Sciatic nerve (tissue), 2 donors: Measurements from ENCODE around the gene HTATSF1. TPM values are rescaled to one million over a fixed set of nuclear protein-coding genes. Genes with fewer than 3 reads are reported as not detected.

ENCODE experiments used
- ATAC-seq: fragments of 200-7000 bp; cut with Tn5 transposase; one replicate; pipeline ENCODE4 v1.9.1; 2020; ENCODE audit warnings: mild to moderate bottlenecking, moderate library complexity
- DNase-seq: peaks from one replicate; pipeline ENCODE4 v3.0.0-alpha.2; 2020; ENCODE audit warnings: low spot score
- intact Hi-C: fragments of 100-400 bp; cut with DNase I; formaldehyde crosslinking; loops from one replicate; pipeline ENCODE4 v1.14.2; 2022
- total RNA-seq: library from RNA; stranded (reverse); fragmentation: NEBNext Ultra II Directional; extraction: Animal tissue kit (Norgen Biotek cat#: 25700); gene quantifications from one replicate; pipeline ENCODE4 v1.2.1, GENCODE V29; 2021
- donor health status: DM: no; HTN: no; CAD: no.
- donor health status: DM: no; HTN: no; CAD: no.

HTATSF1 gene
- total RNA-seq, 1 donor from 2014 or later, result 35.2 TPM

DNA sequence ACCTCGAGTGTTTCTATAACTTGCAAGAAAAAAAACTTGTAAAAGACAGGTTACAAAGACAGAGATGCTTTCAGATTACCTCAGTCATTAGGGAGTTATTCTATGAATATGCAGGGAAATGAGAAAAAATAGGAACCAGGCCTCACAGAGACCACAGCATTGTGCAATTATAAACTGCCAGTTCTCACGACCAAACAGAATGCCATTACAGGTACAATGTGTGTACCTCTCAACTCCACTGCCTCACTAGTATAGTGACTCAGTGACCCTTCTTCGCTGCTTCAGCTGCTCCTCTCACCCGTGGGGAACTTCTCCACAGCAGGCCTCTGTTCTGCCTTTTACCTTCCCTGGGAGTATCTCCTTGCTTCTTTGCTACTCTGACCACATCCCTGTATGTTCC is 2.3 kb upstream of the HTATSF1 start:
- DNase-seq, result no peak
- intact Hi-C loops, result no loop called here
- ATAC-seq, result no peak

DNA sequence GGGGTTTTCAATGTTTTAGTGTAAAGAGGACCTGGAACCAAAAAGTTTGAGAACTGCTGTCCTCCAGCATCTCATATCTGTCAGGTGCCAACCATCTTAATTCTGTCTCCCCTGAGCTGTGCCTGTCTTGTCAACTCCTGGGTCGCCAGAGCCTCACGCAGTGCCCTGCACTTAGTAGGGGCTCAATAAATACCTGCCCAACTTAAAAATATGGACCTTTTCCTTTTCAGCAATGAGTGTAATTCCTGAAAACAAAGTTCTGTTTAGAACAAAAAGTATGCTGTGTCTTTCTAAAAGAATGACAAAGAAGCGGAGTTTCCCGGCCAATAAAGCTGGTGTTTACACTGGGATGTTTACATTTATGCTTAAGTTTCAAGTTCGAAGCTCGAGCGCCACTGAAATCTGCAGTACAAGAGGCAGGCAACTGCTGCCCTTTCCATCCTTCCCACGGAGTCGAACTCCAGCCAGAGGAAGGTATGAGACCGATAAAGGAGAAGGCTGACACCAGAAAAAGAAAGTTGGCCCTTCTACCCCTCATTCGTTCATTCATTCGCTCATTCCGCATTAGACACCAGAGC is 1.1 kb upstream of the HTATSF1 start:
- intact Hi-C loops, result no loop called here
- ATAC-seq (no peak), DNase-seq (no peak)

GRCh38 chrX:136496764-136497555 is 432 bp upstream of the HTATSF1 start:
- peak; percentile 92 for ATAC-seq
- peak; percentile 89 for DNase-seq
- intact Hi-C loops, result no loop called here

- intact Hi-C loops, result no loop called here
- DNase-seq (no peak), ATAC-seq (no peak)
Observed at GRCh38 chrX:136519069-136519468, 21.7 kb downstream of the HTATSF1 start.

GRCh38 chrX:136523770-136524169 is 26.4 kb downstream of the HTATSF1 start:
- no peak for ATAC-seq
- no peak for DNase-seq

DNA sequence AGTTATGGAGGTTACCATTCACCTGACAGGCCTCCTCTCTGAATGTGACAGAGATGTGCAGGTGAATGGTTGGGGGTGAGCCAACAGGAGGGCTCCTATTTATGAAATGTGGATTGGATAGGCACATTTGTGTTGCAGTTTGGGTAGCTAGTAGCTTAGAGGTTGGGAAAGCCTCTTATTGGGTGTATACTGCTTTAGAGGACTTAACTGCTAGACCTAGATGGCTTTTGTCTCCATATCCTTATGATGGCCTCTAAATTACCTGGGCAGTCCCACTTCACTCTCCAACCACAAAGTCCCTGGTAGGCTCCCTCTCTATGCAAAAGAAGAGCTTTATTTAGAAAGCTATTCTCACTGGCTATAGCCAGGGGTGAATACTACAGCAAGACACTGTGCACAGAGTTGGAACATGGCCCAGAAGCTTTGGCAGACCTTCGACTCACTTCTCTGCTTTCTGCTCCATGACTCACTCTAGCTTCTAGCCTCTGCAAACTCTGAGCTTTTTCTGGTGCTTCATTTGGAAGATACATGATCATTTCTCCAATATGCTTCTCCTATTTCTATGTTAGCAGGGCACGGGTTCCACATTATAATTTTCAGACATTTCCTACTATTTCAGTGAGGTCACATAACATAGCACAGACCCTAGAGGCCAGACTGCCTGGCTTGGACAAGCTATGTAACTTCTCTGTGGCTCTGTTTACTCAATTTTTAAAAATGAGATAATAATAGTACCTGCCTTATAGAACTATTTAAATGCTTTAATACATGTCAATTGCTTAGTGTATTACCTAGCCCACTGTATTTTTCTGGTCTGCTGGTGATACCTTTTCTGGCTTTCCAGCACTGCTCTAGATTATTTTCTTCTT is 28.6 kb downstream of the HTATSF1 start:
- ATAC-seq (peak; percentile 90), DNase-seq (peak; percentile 70)
- intact Hi-C loops, result no loop called here

More at GRCh38 chrX:136523770-136524169, 26.4 kb downstream of the HTATSF1 start:
- intact Hi-C loops, result no loop called here

- intact Hi-C loops, result no loop called here
- DNase-seq (no peak), ATAC-seq (no peak)
Observed at GRCh38 chrX:136528645-136529315, 31.4 kb downstream of the HTATSF1 start.

DNA sequence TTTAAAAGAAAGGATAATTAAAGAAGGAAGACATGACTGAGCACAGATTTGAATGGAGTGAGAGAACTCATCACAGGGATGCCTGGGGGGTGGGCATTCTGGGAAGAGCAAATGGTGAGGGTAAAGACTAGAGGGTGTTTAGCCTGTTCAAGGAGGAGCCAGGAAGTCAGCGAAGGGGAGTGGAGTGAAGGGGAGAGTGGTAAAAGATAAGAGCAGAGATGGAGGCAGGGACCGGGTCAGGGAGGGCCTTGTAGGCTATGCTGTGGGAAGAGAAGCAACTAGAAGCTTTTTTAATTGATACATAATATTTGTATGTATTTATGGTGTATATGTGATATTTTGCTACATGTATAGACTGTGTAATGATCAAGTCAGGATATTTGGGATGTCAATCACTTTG is 32.4 kb downstream of the HTATSF1 start:
- DNase-seq (no peak), ATAC-seq (no peak)
- intact Hi-C loops, result no loop called here

DNA sequence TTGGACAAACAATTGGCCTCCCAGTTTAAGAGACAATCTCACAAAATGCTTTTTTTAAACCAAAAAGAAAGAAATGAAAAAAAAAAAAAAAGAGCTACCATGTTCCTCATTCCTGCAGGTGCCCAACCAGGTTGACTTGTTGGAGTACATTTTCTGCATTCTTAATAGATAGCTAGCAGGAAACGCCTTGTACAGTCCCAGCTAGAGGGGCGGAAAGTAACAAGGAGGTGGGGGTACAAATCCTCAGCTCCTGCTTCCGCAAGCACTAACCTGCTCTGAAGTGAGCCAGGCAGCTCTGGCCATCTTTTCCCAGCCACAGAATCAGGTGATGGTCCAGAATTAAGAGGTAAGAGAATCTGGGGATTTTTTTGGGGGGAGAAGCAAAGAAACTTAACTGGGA is 34.6 kb downstream of the HTATSF1 start, which contains the start of gene VGLL1:
Gene VGLL1 (plus strand): TSS at position 265 of the 400 bp plus-strand sequence. CDS start 3,806 bp downstream, outside the sequence.
- DNase-seq (no peak), ATAC-seq (no peak)
- intact Hi-C loops, result no loop called here

DNA sequence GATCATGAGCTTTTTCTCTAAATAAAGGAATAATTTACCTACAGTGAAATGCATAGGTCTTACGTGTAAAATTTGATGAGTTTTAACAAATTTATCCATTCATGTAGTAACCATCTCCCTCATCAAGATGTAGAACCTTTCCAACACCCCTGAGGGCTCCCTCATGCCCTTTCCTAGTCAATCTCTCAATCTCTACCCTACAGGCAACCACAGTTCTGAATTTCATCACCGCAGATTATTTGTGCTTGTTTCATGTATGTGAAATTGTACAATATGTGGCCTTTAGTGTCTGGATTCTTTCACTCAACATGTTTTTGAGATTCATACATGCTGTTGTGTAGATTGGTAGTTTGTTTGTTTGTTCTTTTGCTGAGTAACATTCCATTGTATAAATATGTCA is 36.7 kb downstream of the HTATSF1 start:
- ATAC-seq (no peak), DNase-seq (no peak)
- intact Hi-C loops, result no loop called here

DNA sequence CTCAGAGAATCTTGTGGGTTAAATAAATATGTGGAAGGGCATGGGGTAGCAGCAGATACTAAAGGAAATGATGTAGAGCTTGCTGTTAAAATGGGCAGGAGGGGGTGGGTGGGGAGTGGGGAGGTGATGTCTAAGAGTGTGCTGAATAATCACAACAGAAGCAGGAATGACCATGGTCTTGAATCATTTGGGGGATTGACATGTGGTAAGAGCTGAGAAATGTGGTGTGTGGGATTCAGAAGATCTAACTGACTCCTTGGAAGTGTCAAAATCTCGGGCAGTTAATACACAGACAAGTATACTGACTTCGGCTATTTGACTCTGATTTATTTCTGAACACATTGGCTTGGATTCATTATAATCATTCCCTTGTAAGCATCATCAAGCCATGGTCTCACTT is 41.4 kb downstream of the HTATSF1 start:
- intact Hi-C loops, result no loop called here
- no peak for DNase-seq
- ATAC-seq, result no peak

DNA sequence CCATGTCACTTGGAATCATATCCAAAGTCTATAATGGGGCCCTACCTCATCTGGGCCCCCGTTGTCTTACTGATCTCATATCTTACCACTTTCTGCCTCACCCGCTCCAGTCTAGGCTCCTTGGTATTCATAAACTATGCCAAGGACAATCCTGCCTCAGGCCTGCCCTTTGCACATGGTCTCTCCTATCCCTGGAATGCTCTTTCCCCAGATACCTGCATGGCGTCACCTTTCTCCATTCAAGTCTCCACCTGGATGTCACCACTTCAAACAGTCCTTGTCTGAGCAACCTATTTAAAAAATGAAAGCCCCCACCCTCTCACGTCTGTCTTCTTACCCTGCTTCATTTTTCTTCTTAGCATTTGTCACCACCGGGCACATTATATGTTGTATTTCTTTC is 42.8 kb downstream of the HTATSF1 start:
- ATAC-seq, result no peak
- intact Hi-C loops, result no loop called here
- no peak for DNase-seq

GRCh38 chrX:136541294-136541693 is 43.9 kb downstream of the HTATSF1 start:
- ATAC-seq, result no peak
- intact Hi-C loops, result no loop called here
- no peak for DNase-seq

GRCh38 chrX:136542281-136542680 is 44.9 kb downstream of the HTATSF1 start:
- no peak for DNase-seq
- intact Hi-C loops, result no loop called here
- no peak for ATAC-seq

DNA sequence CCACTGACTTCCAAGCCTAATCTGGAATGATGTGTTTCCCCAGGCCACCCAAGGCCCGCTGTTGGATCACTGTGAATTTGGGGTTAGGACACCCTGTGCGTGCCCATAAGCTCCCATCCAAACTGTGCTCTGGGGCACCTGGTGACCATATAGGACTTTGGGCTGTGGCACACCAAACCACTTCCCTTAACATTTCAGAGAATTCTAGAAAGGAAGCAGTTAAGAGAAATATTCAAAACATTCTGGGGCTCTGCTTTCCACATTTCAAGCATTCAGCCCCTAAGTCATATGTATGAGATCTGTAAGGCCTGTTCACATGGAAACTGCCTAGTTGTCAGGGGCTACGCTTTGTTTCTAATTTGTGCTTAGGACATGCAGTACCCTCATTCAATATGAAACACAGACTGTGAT is 49.0 kb downstream of the HTATSF1 start:
- no peak for ATAC-seq
- intact Hi-C loops, result no loop called here

GRCh38 chrX:136549226-136549625 is 51.8 kb downstream of the HTATSF1 start:
- ATAC-seq, result no peak

More for the DNA sequence above, 49.0 kb downstream of the HTATSF1 start:
- no peak for DNase-seq

DNA sequence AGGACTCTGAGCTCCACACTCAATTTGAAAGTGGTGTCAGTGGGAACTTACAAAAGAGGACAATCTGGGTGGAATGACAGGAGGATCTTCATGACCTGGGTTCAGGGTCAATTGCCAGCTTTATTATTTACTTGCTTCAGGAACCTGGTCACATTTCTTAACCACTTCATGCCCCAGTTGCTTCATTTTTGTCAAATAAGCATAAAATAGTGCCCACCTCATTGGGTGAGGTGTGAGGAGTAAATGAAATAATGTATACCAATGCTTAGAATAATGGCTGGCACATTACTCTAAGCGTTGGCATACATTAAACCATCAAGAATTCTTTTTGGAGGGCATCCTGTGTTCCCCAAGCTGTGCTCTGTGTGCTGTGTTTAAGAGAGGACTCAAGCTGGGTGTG is 54.0 kb downstream of the HTATSF1 start:
- intact Hi-C loops, result no loop called here
- ATAC-seq (no peak), DNase-seq (no peak)

More at GRCh38 chrX:136549226-136549625, 51.8 kb downstream of the HTATSF1 start:
- no peak for DNase-seq
- intact Hi-C loops, result no loop called here

DNA sequence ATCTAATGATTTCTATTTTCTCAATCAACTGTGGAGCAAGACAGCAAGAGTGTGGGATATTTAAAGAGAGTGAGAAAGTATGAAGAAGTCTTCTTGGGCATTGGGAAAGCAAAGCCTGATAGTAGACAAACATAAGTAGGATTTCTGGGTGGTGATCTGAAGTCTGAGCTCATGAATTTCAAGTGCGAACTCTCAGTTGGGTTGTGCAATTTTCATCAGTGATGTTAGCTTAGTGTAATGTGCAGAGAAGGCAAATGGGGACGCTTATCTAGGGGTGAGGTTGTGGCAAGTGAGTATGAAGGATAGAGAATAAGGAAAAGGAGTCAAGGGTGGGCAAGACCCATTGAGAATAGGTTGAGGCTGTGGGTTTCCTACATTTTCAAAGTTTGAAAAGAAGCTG is 58.3 kb downstream of the HTATSF1 start:
- DNase-seq (no peak), ATAC-seq (no peak)
- intact Hi-C loops, result no loop called here
